Heart right ventricle (tissue), 16 donors: Measurements from ENCODE around the gene RNF103. TPM values are rescaled to one million over a fixed set of nuclear protein-coding genes. Genes with fewer than 3 reads are reported as not detected.

ENCODE experiments used
- ATAC-seq, 8 donors: fragments of 200-7000 bp; cut with Tn5 transposase; one replicate each; pipeline ENCODE4 v1.9.1; 2020; ENCODE audit warnings: mild to moderate bottlenecking in 8 of 8, moderate library complexity in 8 of 8, moderate number of reproducible peaks in 1 of 8
- DNase-seq, 2 donors: peaks; one replicate each; pipeline ENCODE4 v3.0.0-alpha.2; 2020
- H3K27ac ChIP-seq, 10 donors: fragments of 200-600 bp; sonication (generic) in 2 of 10; one replicate each; pipeline versions ENCODE4 v1.5.0 to v1.8.0; 2020 to 2022; ENCODE audit warnings: mild to moderate bottlenecking in 3 of 10
- H3K27me3 ChIP-seq, 7 donors: fragments of 200-600 bp; one replicate each; pipeline ENCODE4 v1.8.0; 2021 to 2022; ENCODE audit warnings: mild to moderate bottlenecking in 2 of 7
- H3K36me3 ChIP-seq, 9 donors: fragments of 200-600 bp; sonication (generic) in 1 of 9; one replicate each; pipeline versions ENCODE4 v1.5.0 to v1.8.0; 2020 to 2022; ENCODE audit warnings: mild to moderate bottlenecking in 2 of 9
- H3K4me1 ChIP-seq, 9 donors: fragments of 200-600 bp; sonication (generic) in 1 of 9; one replicate each; pipeline versions ENCODE4 v1.5.0 to v1.8.0; 2020 to 2022; ENCODE audit warnings: mild to moderate bottlenecking in 4 of 9
- H3K4me3 ChIP-seq, 10 donors: fragments of 200-600 bp; sonication (generic) in 2 of 10; one replicate each; pipeline versions ENCODE4 v1.5.0 to v1.8.0; 2020 to 2022; ENCODE audit warnings: mild to moderate bottlenecking in 7 of 10, moderate library complexity in 2 of 10
- H3K9me3 ChIP-seq, 11 donors: fragments of 200-600 bp in 10 of 11; sonication (generic) in 2 of 11; one replicate each; pipeline versions ENCODE4 v1.5.0 to v1.8.0; 2013 to 2022; ENCODE audit warnings: mild to moderate bottlenecking in 2 of 11, control low read depth in 1 of 11, moderate library complexity in 1 of 11
- CTCF ChIP-seq, 9 donors: fragments of 200-600 bp; sonication (generic) in 2 of 9; IDR thresholded peaks; one replicate each; pipeline versions ENCODE4 v1.5.0 to v1.8.0; 2021 to 2022; ENCODE audit warnings: antibody characterized with exemption in 9 of 9, mild to moderate bottlenecking in 5 of 9, moderate library complexity in 1 of 9
- WGBS, 2 donors: extraction: QIAGEN DNeasy Blood & Tissue Kit; methylation state at CpG; one replicate each; pipeline ENCODE4 v1.1.7; 2013; ENCODE audit warnings: inconsistent platforms in 1 of 2; 5-methylcytosine and 5-hydroxymethylcytosine counted together
- intact Hi-C, 10 donors: fragments of 100-400 bp; cut with DNase I; formaldehyde crosslinking; loops; one replicate each; pipeline versions ENCODE4 v1.11.1 to v1.14.2; 2022
- polyA plus RNA-seq, 2 donors: library from polyadenylated mRNA; stranded (reverse); fragments of 200-250 nt; gene quantifications; one replicate each; pipeline ENCODE4 v1.2.3, GENCODE V29; 2013
- total RNA-seq, 10 donors: library from RNA; stranded (reverse); fragmentation: NEBNext Ultra II Directional in 3 of 10; extraction: Animal tissue kit (Norgen Biotek cat#: 25700) in 3 of 10; gene quantifications; one replicate each; pipeline versions ENCODE4 v1.2.1 to v1.2.4, GENCODE V29; 2021 to 2023
- donor health status: Arrhythmogenic right ventricular cardiomyopathy.
- donor health status: ischemic (EF 13 %, LVEDD 7.1; RV severe dilation, severe dysfunction).
- donor health status: healthy with polysubstance abuse.
- donor health status: DM: no; HTN: yes; CAD: no.
- donor health status: DM: no; HTN: no; CAD: no.
- donor health status: ischemic (EF 25% LVEDD 6.9; RV normal size, moderate dysfunction).
- donor health status: ischemic (EF 25% LVEDD 5.7; RV mildly dilated, moderate dysfunction).
- donor health status: healthy.
- donor health status: DM: yes; HTN: yes; CAD: no.
- donor health status: Ischemic cardiomyopathy.
- donor health status: ischemic (EF 35%, LVEDD 5.7; RV mildly dilated, moderate dysfunction).
- donor health status: nonischemic (EF 11% LVEDD 7.7; RV severe dilation, severe dysfunction).
- donor health status: DM: yes; HTN: yes; CAD: no.
- donor health status: PGD.
- donor health status: ischemic (EF 29% LVEDD 5.4; RV normal size, mild dysfunction).
- donor health status: nonischemic (EF 23%, LVEDD 6.1; RV moderate dilation, normal function).

Gene RNF103
- total and polyA plus RNA-seq, 12 donors = 31.8 to 83.0 (median 56.2) TPM

- WGBS, 2 donors = 53 to 63% methylated on average over 1 of the region's 1 CpG
- no peaks in the 10 kb centered on the region for H3K4me1 ChIP-seq
- DNase-seq (no peak), ATAC-seq (no peak)
- TF ChIP-seq CTCF (IDR thresholded peaks at IDR 0.05) = no peak
- H3K9me3 ChIP-seq = peaks cover 0 to 24% (median 15%) of the 10 kb centered on the region in 11 donors
- H3K27me3 ChIP-seq = no peaks in the 10 kb centered on the region
- H3K4me3 ChIP-seq = no peak overlapping the region
- H3K36me3 ChIP-seq = no peaks in the 10 kb centered on the region
- intact Hi-C loops = no loop called here
- no peak overlapping the region for H3K27ac ChIP-seq
These were observed 25.7 kb upstream of the RNF103 start for GRCh38 chr2:86649119-86649947.

- H3K4me3 ChIP-seq = no peak overlapping the region
- H3K27me3 ChIP-seq = no peaks in the 10 kb centered on the region
- ATAC-seq (no peak), DNase-seq (no peak)
- H3K4me1 ChIP-seq = no peaks in the 10 kb centered on the region
- no peak for TF ChIP-seq CTCF (IDR thresholded peaks at IDR 0.05)
- H3K27ac ChIP-seq = no peak overlapping the region
- no peaks in the 10 kb centered on the region for H3K36me3 ChIP-seq
- 72 to 74% methylated on average over 2 of the region's 2 CpGs for WGBS, 2 donors
- H3K9me3 ChIP-seq = peaks cover 0 to 24% (median 15%) of the 10 kb centered on the region in 11 donors
- intact Hi-C loops = no loop called here
These were observed 25.0 kb upstream of the RNF103 start for GRCh38 chr2:86648681-86649080.

- H3K4me3 ChIP-seq = no peak overlapping the region
- intact Hi-C loops = no loop called here
- DNase-seq (no peak), ATAC-seq (no peak)
- no peak for TF ChIP-seq CTCF (IDR thresholded peaks at IDR 0.05)
- H3K27me3 ChIP-seq = no peaks in the 10 kb centered on the region
- no peaks in the 10 kb centered on the region for H3K4me1 ChIP-seq
- peaks cover 0 to 24% (median 15%) of the 10 kb centered on the region in 11 donors for H3K9me3 ChIP-seq
- 93% methylated on average over 1 of the region's 1 CpG for WGBS, 2 donors
- H3K36me3 ChIP-seq = no peaks in the 10 kb centered on the region
- no peak overlapping the region for H3K27ac ChIP-seq
These were observed 23.2 kb upstream of the RNF103 start for GRCh38 chr2:86646865-86647264.

GRCh38 chr2:86646329-86646728 is 22.7 kb upstream of the RNF103 start:
- 83 to 85% methylated on average over 4 of the region's 4 CpGs for WGBS, 2 donors
- DNase-seq = no peak
- intact Hi-C loops = no loop called here
- Histone ChIP-seq H3K4me1 (no peaks in the 10 kb centered on the region), H3K4me3 (no peak overlapping the region), H3K36me3 (no peaks in the 10 kb centered on the region), H3K9me3 (peaks cover 0 to 24% (median 15%) of the 10 kb centered on the region in 11 donors), H3K27ac (no peak overlapping the region), H3K27me3 (no peaks in the 10 kb centered on the region)
- no peak for ATAC-seq
- TF ChIP-seq CTCF (IDR thresholded peaks at IDR 0.05) = no peak
